VCaP (cell line): Measurements from ENCODE around the gene RECK.

Experiments used
- H3K27ac ChIP-seq: fragments of 450-650 bp; 2 replicates; pipeline ENCODE4 v1.5.1; 2017
- TF ChIP-seq, protein P1 (sequence below): fragments of 450-650 bp; conservative IDR thresholded peaks from 2 replicates; pipeline ENCODE4 v1.5.1; 2017; ENCODE audit warnings: mild to moderate bottlenecking, moderate library complexity

Gene RECK

DNA sequence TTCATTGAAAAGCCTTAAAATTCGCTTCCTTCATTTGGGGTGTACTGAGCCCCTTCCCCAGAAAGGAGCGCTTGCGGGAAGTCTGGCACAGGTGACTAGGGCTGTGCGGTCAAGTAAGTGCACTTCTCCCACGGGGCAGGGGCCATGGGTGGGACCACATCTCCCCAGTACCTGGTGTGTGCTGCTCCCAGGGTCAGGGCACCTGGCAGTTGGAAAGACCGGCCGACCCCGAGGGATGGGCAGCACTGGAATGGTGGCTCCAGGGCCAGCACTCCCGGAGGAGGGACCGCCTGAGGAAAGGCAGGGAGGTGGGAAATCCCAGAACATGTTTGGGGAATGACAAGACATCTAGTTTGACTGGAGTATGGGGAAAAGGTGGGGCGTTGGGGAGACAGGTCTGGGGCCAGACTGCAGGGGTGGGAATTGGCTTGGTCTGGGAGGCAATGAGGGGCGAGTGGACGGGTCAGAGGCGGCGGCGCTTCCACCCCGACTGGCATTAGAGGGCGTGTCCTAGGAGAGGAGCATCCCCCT is 99.1 kb downstream of the RECK start:
- H3K27ac ChIP-seq: peak overlapping the region; percentile 63; the same call in 1 of the 2 replicates
- TF ChIP-seq, protein P1, sequence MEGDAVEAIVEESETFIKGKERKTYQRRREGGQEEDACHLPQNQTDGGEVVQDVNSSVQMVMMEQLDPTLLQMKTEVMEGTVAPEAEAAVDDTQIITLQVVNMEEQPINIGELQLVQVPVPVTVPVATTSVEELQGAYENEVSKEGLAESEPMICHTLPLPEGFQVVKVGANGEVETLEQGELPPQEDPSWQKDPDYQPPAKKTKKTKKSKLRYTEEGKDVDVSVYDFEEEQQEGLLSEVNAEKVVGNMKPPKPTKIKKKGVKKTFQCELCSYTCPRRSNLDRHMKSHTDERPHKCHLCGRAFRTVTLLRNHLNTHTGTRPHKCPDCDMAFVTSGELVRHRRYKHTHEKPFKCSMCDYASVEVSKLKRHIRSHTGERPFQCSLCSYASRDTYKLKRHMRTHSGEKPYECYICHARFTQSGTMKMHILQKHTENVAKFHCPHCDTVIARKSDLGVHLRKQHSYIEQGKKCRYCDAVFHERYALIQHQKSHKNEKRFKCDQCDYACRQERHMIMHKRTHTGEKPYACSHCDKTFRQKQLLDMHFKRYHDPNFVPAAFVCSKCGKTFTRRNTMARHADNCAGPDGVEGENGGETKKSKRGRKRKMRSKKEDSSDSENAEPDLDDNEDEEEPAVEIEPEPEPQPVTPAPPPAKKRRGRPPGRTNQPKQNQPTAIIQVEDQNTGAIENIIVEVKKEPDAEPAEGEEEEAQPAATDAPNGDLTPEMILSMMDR: no peak

DNA sequence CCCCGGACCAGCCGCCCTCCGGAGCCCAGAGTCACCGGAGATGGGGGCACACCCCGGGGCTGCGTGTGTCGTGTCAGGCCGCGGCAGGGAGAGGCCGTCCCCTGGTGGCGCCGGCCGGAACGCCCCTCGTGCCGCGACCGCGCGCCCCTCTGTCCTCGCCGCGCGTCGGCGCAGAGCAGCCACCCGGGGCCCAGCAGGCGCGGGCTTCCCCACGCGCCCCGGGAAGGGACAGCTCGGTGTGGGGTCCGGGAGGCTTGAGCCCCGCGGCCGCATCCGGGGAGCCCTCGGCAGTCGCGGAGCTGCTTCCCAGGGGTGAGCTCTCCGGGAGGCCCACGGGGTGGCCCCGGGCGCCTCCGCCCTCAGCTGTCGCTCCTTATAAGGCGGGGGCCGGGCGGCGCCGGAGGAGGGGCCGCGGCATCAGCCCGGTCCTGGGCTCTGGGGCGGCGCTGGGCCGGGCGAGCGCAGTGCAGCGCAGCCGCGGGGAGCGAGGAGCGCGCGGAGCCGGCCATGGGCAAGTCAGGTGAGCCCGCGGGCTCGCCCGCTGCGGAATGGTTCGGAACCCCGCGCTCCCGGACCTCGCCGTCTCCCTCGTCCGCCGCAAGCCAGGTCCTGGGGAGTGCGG is 99.7 kb downstream of the RECK start, which contains the start of gene GLIPR2:
Gene GLIPR2 (plus strand): TSS at position 462 of the 622 bp plus-strand sequence. CDS start 46 bp downstream, at position 508.
- TF ChIP-seq, protein P1: peak; percentile 49
- peak within 1 kb of the TSS; percentile 63; the same call in 1 of the 2 replicates for H3K27ac ChIP-seq

DNA sequence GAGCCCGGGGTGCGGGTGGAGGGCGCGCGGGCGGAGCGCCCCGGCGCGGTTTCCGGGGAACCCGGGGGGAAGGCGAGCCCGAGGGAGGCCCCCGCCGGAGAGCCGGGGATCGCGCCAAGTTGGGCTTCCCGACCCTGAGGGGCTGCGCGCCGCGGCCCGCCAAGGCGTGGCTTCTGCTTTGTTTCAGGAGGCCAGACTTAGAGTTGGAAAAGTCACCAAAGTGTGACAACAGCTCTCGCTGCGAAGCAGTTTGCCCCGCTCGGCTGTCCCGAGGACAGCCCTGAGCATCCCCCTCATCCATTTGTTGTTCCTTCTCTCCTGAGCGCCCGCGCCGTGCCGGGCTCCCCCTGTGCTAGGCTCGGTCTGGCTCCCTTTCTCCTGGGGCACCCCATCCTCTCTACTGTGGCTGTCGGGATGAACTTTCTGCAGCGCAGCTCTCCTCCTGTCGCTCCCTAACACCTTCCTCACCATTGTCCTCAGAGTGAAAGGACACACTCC is 100.2 kb downstream of the RECK start:
- peak overlapping the region; percentile 63; the same call in 1 of the 2 replicates for H3K27ac ChIP-seq
- TF ChIP-seq, protein P1: no peak

DNA sequence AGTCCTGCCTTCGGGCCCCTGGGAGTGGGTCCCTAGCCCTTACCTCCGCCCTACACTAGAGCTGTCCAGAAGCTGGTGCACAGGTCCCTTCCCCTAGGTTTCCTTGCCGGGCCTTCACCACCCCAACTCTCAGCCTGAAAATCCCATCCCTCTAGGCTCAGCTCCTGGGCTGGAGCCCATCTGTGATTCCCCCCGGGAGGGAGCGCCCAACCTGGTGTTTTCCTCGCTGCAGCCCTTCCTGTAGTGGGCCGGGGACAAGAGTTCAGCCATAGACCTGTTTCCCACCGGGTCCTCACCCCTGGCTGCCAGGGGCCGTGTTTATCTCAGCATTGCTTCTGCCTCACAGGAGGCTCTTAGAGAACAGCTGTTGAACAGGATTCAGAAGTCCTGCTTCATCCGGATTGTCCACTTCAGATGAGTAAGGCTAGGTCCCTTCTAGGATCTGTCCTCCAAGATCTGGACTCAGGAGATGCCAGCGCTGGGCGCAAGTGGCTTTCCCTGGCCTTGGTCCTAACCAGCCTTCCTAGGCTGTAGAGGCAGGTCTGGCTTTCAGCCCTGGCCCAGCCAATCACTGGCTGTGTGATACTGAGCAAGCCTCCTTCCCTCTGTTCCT is 100.8 kb downstream of the RECK start:
- H3K27ac ChIP-seq: no peak overlapping the region; the same call in 1 of the 2 replicates
- TF ChIP-seq, protein P1: no peak

DNA sequence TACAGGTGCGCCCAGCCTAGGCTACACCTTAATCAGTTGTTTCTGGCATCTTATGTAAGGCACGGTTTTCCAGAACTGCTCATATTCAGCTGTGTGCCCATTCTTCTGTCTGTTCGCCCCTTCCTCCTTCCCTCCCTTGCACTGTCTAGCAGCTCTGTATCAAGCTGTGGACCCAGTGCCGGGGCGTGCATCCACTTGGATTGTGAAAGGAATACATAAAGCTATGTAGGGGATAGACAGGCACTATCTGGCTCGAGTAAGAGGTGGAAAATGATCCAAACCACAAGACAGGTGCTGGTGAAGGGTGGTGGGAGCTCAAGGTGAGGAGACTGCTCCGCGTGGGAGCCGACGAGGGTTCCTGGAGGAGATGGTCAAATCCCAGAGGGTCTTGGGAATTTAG is 101.8 kb downstream of the RECK start:
- TF ChIP-seq, protein P1: no peak
- no peak overlapping the region for H3K27ac ChIP-seq

DNA sequence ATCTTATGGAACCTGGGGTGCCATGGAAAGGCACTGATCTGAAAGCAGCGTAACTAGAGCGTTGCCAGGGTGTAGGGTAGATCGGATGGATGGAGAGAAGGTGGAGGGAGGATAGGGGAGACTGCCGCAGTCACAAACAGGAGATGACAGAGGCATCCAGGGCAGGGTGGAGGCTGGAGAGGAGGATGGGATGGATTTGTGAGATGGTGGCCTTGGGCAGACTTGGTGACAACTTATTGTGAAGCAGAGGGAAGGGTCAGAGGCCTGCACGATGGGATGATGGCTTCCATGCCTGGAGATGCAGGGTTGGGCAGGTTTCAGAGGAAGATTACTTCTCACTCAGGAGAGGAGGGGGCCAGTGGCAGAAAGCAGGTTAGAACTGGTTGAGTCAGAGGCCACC is 102.2 kb downstream of the RECK start:
- TF ChIP-seq, protein P1: no peak

More for the DNA sequence above, 102.2 kb downstream of the RECK start:
- no peak overlapping the region for H3K27ac ChIP-seq
